ENCODE measurements around the gene HSDL1.

Gene HSDL1

DNA sequence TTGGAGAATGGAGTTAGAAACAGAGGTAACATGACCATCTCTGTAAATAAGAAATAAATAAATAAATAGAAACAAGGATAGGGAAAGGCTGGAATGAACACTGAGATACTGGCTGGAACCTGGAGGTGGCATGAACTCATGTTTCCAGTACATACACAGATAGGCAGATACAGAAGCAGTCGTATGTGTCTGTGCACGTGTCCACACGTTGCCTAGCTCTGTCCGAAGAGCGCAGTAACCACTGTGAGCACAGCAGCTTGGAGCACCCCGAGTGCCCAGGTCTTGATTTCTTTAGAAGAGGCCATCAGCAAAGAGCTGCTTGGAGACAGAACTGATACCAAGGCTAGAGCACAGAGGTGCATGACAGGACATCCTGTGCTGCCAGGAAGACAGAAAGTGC lies 65.3 kb downstream of the HSDL1 start:
- no peak for DNase-seq

DNA sequence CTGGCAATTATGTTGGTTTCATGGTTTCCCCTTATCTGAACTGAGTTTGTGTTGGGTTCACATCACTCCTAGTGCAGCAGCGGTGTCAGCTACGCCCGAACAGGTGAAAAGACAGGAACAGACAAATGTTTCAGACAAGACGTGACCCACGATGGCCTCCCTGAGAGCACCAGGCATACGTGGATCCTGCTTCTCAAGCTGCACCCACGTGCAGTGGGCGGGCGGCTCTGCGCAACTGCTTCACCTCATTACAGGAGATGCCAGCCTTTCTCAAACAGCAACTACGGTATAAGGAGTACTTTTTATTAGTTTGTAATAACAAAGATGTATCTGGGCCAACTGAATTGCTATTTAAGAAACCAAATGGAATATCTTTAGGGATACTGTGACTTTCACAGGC lies 69.6 kb downstream of the HSDL1 start:
- DNase-seq: no peak

DNA sequence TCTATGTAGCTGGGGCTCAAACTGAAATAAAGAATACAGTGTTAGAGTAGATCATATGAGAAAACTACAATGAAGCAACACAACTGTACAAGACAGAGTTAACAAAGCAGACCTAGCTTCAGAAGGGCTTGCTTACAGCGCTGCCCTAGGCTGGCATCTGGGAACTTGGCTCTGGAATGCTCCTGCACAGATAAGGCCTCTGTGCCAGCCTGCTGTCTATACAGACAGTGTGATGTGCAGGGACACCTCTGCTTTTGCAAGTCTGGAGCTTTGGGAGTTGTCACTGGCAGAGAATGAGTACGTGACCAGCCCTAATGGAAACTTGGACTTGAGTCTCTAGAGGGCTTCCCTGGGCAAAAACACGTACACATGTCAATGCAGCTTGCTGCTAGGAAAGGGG lies 70.3 kb downstream of the HSDL1 start:
- DNase-seq: no peak

All from activated CD4-positive, alpha-beta T cell treated with anti-CD3 and anti-CD28 coated beads, Interleukin-10, Interleukin-2, amounts not matched to agents 100 ng/mL and 50 ng/mL, durations not matched to agents 16 hours and 8 hours (primary cell).